Middle frontal gyrus (tissue), 1 donor: ENCODE results near the gene SOS2.
"Not testable (repeated sequence)": the region's sequence is repeated elsewhere in the genome, so short reads cannot be mapped to it uniquely, and the experiment has no call there.

ENCODE experiments used
- DNase-seq: peaks from one replicate; pipeline ENCODE4 v3.0.0-alpha.2; 2015; ENCODE audit warnings: low spot score; ENCODE audit errors: extremely low spot score

SOS2 gene

GRCh38 chr14:50228313-50228712, 3.1 kb downstream of the SOS2 start:
- no peak for DNase-seq

DNA sequence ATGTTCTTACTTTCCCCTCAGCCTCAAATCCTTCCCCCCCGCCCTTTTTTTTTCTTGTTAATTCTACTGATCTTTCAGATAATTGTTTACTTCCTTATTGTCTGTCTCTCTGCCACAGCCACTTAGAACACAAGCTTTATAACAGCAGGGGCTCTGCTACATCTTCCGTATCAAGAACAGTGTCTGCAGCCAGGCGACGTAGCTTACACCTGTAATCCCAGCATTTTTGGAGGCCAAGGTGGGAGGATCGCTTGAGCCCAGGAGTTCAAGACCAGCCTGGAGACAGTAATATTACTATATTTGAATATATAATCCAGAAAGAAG, 5.4 kb downstream of the SOS2 start:
- no peak for DNase-seq

- DNase-seq: no peak
Measured at GRCh38 chr14:50225067-50225973, 6.1 kb downstream of the SOS2 start.

DNA sequence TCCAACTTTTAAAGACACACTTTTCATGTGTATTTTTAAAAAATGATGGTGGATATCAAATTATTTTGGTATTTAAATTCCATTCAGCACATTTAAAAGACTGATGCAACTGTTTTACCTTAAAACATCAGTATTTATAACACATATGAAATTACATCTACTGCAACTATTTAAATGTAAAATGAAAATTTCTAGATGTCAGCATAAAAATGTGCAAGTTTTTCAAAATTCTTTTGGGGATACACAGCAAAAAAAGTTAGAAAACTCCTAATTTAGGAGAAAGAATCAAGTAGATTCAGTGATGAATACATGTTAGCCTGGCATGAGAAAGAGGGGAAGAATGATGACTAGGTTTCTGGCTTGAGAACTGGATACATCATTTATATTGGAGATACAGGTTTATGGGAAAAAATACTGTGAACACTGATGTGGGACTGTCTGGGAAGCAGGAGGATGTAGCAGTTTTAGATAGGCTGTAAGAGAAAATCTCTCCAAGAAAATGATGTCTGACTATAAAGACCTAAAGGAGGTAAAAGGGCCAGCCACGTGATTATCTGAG, 9.2 kb downstream of the SOS2 start:
- no peak for DNase-seq

- DNase-seq: no peak
Measured at GRCh38 chr14:50218501-50218900, 12.9 kb downstream of the SOS2 start.

- no peak for DNase-seq
Measured at GRCh38 chr14:50215416-50215815, 16.0 kb downstream of the SOS2 start.

GRCh38 chr14:50213795-50214194, 17.6 kb downstream of the SOS2 start:
- no peak for DNase-seq

DNA sequence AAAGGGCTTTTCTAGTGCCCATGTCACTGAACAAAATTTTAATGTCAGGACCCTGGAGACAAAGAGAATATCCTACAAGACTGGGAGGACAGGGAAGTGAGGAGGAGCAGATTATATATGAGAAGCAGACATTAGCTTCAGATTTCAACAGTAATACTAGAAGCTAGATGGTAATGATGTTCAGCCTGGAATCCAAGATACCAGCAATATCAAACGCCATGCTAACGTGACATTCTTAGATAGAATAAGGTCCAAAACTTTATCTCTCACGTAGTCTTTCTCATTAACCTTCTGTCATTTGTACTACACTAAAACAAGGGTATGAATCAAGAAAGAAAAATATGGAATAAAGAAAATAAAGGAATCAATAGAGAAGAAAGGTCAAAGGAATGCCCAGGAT, 18.7 kb downstream of the SOS2 start:
- no peak for DNase-seq

- DNase-seq: no peak
Measured at GRCh38 chr14:50210074-50210473, 21.3 kb downstream of the SOS2 start.

- DNase-seq: no peak
Measured at GRCh38 chr14:50198499-50198898, 32.9 kb downstream of the SOS2 start.

- DNase-seq: no peak
Measured at GRCh38 chr14:50191499-50191898, 39.9 kb downstream of the SOS2 start.

DNA sequence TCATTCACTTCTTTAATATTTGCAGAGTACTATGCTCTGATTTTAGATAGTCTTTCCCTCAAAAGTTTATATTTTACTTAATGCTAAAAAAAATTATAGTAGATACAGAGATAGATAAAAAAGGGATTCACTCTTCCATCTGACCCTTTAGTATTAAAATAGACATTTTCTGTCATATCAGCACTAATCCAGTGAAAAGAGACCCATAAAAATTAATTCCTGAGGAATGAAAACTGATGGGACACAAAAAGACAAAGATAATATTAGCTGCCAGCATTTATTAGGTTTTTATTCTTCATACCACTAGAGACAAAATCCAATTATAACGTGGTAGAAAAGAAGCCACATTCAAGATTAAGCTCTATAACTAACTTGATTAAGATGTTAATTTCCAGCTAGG, 45.3 kb downstream of the SOS2 start:
- DNase-seq: no peak

DNA sequence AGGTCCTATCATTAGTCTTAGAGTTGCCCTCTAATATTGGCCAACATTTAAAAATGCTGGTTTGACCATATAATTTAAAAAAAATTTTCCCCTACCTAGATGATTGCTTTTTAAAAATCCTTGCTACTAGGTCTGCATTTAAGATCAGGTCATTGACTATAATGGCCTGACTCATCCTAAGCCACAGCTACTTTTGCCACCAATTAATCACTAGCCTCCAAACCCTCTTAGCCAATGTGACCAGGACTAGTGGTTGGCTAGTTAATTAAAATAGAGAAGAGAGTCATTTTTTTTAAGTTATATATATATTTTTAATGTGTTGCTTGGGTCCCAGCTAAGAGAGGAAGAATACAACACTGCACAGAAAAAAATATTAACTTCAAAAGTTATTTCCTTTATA, 57.5 kb downstream of the SOS2 start:
- DNase-seq: no peak

- DNase-seq: no peak
Measured at GRCh38 chr14:50171895-50172294, 59.5 kb downstream of the SOS2 start.

- not testable (repeated sequence) for DNase-seq
Measured at GRCh38 chr14:50167381-50167780, 64.0 kb downstream of the SOS2 start.

DNA sequence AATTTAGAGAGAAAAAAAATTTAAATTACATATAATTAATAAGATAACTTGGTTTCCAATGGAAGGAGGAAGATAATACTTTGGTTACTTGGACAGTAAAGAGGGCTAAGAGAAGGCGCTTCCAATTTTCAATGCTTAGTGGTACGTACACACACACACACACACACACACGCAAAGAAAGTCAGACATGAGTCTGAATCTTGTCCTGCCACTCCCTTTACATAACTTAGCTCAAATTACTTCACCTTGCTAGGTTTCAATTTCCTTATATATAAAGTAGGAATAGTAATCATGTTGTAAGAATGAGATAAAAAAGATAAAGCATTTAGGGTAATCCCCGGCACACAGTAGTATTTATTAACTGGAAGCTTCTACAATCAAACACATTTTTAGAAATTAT, 75.3 kb downstream of the SOS2 start:
- DNase-seq: no peak

- DNase-seq: no peak
Measured at GRCh38 chr14:50148799-50149198, 82.6 kb downstream of the SOS2 start.

- DNase-seq: no peak
Measured at GRCh38 chr14:50139192-50139591, 92.2 kb downstream of the SOS2 start.

- no peak for DNase-seq
Measured at GRCh38 chr14:50127802-50128201, 103.6 kb downstream of the SOS2 start.

DNA sequence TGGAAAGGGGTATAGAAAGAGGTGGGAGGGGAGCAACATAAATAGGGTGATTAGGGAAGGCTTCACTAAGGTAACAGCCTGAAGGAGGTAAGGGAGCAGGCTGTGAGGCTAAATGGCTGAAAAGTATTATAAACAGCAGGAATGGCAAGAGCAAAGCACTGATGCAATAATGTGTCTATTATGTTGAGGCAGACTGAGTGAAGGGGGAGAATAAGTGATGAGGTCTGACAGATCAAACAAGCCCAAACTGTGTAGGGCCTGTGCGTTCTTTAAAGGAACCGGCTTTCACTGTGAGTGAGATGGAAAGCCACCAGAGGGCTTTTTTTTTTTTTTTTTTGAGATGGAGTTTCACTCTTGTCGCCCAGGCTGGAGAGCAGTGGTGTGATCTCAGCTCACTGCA, 108.3 kb downstream of the SOS2 start:
- no peak for DNase-seq

DNA sequence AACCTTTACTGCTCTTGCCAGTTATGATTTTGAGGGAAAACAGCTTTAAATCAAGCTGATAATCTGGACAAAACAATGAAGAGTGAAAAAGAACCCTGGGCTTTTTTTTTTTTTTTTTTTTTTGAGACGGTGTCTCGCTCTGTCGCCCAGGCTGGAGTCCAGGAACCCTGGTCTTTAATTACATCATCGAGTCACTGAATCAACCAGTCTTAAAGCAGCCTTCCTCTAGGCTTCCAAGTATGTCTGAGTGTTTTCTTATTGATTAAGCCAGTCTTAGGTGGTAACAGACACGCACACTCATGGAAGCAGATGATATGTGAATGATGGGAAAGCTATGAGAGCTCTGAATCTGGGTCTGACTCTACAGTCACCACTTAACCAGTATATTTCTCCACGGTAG, 109.1 kb downstream of the SOS2 start:
- DNase-seq: no peak

GRCh38 chr14:50121486-50121885, 109.9 kb downstream of the SOS2 start:
- no peak for DNase-seq

DNA sequence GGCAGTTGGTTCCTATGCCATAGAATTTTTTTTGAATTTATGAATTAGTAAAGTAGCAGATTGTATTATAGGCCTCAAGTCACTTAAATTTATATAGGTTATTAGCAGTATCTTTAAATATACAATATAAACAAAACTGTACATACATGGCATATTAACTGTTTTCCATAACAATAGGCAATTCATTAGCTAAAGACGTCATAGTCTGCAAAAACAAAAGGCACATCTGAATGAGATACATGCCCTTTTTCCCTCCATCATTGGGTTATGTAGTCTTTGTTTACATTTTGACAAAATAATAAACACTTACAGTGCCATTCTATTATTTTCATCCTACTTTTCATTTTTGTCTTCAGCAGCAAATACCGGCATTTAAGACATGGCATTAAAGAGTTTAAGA, 113.9 kb downstream of the SOS2 start:
- DNase-seq: no peak
